Neutrophil (primary cell): ENCODE data around the gene OSBPL7.

Experiments used
- H3K27ac ChIP-seq: fragments of 200-600 bp; sonication (generic); 2 replicates; pipeline ENCODE4 v1.5.1; 2016; ENCODE audit warnings: mild to moderate bottlenecking, moderate library complexity
- H3K27me3 ChIP-seq: fragments of 200-600 bp; sonication (generic); 2 replicates; pipeline ENCODE4 v1.6.0; 2016; ENCODE audit warnings: mild to moderate bottlenecking
- H3K36me3 ChIP-seq: fragments of 200-600 bp; sonication (generic); 2 replicates; pipeline ENCODE4 v1.5.1; 2017
- H3K4me1 ChIP-seq, 2 experiments: fragments of 200-600 bp in 1 of 2; sonication (generic) in 1 of 2; 1 replicate in 1 of 2; 2 replicates in 1 of 2; pipeline versions ENCODE4 v1.5.1 to v1.6.1; 2013 to 2016; ENCODE audit warnings: low read depth in 1 of 2, low read length in 1 of 2, mild to moderate bottlenecking in 1 of 2, moderate library complexity in 1 of 2; ENCODE audit not compliant: control insufficient read depth in 1 of 2, insufficient read depth in 1 of 2
- H3K4me3 ChIP-seq, 2 experiments: fragments of 200-600 bp in 1 of 2; sonication (generic) in 1 of 2; 1 replicate in 1 of 2; 2 replicates in 1 of 2; pipeline ENCODE4 v1.5.1; 2013 to 2016; ENCODE audit warnings: low read depth in 1 of 2, low read length in 1 of 2, mild to moderate bottlenecking in 1 of 2, moderate library complexity in 1 of 2
- H3K9me3 ChIP-seq: fragments of 200-600 bp; sonication (generic); 2 replicates; pipeline ENCODE4 v1.5.1; 2016
- TF ChIP-seq, protein P1 (sequence below): fragments of 200-600 bp; sonication (generic); IDR thresholded peaks from 2 replicates; pipeline ENCODE4 v1.5.1; 2016; ENCODE audit warnings: antibody characterized with exemption

OSBPL7 gene

DNA sequence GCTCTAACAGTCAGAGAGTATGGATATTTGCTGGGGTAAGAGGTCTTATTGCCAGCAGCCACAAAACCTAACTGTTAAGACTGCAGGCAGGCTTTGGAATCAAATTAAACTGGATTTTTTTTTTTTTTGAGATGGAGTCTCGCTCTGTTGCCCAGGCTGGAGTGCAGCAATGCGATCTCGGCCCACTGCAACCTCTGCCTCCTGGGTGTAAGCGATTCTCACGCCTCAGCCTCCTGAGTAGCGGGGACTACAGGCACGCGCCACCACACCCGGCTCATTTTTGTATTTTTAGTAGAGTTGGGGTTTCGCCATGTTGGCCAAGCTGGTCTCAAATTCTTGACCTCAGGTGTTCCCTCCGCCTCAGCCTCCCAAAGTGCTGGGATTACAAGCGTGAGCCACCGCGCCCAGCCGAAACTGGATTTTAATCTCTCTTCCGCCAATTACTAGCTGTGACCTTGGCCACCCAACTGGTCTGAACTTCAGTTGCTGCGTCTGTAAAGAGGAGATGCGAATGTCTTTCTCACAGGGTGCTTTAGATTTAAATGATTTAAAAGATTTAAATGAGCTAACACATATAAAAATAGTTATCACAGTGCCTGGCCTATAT, 8.9 kb upstream of the OSBPL7 start:
- Histone ChIP-seq H3K4me3 (peak overlapping the region; percentile 74 to 91), H3K9me3 (no peaks in the 10 kb centered on the region), H3K36me3 (peaks cover 29% of the 10 kb centered on the region), H3K4me1 (peaks cover 21 to 22% of the 10 kb centered on the region in 2 experiments), H3K27ac (peak overlapping the region; percentile 89), H3K27me3 (no peaks in the 10 kb centered on the region)
- TF ChIP-seq, protein P1, sequence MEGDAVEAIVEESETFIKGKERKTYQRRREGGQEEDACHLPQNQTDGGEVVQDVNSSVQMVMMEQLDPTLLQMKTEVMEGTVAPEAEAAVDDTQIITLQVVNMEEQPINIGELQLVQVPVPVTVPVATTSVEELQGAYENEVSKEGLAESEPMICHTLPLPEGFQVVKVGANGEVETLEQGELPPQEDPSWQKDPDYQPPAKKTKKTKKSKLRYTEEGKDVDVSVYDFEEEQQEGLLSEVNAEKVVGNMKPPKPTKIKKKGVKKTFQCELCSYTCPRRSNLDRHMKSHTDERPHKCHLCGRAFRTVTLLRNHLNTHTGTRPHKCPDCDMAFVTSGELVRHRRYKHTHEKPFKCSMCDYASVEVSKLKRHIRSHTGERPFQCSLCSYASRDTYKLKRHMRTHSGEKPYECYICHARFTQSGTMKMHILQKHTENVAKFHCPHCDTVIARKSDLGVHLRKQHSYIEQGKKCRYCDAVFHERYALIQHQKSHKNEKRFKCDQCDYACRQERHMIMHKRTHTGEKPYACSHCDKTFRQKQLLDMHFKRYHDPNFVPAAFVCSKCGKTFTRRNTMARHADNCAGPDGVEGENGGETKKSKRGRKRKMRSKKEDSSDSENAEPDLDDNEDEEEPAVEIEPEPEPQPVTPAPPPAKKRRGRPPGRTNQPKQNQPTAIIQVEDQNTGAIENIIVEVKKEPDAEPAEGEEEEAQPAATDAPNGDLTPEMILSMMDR = no peak

DNA sequence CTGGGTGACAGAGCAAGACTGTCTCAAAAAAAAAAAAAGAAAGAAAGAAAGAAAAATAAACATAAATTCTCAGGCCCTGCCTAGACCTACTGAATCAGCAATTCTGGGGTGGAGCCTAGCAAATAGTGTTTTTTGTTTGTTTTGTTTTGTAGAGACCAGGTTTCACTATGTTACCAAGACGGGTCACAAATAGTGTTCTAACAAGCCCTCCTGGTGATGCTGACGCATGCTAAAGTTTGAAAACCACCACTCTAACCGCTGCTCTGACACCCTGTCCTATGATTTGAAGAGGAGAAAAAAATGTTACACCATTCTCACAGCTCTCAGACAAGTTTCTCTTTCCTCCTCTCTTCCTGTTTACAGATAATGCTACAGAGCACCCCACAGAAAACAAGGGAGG, 8.3 kb upstream of the OSBPL7 start:
- Histone ChIP-seq H3K36me3 (peaks cover 35% of the 10 kb centered on the region), H3K27me3 (no peaks in the 10 kb centered on the region), H3K9me3 (no peaks in the 10 kb centered on the region), H3K27ac (no peak overlapping the region), H3K4me1 (peaks cover 21 to 22% of the 10 kb centered on the region in 2 experiments), H3K4me3 (no peak overlapping the region)
- TF ChIP-seq, protein P1 = no peak

DNA sequence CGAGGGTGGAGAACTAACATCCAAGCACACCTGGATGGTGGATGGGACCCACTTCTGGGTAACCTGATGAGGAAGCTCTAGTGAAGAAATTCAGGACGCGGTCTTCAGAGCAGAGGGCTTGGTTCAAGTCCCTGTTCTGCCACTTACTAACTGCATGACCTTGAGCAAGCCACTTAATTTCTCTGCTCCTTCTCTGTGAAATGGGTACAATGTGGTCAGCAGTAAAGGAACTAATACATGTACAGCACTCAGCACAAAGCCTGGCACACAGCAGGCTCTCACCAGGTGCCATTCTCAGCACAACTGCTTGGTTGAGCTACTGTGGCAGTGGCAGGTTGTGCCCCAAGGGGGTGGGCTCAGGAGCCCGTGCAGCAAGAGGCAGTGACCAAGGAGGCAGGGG, 1.9 kb upstream of the OSBPL7 start:
- Histone ChIP-seq H3K9me3 (no peaks in the 10 kb centered on the region), H3K4me3 (no peak overlapping the region), H3K4me1 (peaks cover 13 to 25% of the 10 kb centered on the region in 2 experiments), H3K27ac (no peak overlapping the region), H3K36me3 (peaks cover 58% of the 10 kb centered on the region), H3K27me3 (no peaks in the 10 kb centered on the region)
- TF ChIP-seq, protein P1 = no peak

DNA sequence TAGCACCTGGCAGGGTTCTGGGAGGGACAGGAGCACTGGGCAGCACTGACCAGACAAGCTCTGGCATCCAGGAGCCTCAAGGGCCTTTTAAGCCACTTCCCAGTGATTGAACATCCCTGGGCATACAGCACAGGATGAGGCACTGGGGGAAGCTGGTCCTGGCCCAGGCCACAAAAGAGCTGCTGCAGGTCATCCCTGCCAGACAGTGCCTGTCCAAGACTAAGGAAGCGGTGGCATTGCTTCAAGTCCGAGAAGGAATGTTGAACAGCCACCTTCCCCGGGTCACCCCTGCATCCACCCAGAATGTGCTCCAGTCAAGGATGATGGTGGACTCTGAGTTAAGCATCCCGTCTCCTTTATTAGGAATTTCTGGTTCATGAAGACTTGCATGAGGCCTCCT, 1.2 kb upstream of the OSBPL7 start:
- Histone ChIP-seq H3K27ac (no peak overlapping the region), H3K36me3 (peaks cover 58% of the 10 kb centered on the region), H3K4me3 (no peak overlapping the region), H3K9me3 (no peaks in the 10 kb centered on the region), H3K4me1 (peaks cover 13 to 25% of the 10 kb centered on the region in 2 experiments), H3K27me3 (no peaks in the 10 kb centered on the region)
- TF ChIP-seq, protein P1 = no peak

DNA sequence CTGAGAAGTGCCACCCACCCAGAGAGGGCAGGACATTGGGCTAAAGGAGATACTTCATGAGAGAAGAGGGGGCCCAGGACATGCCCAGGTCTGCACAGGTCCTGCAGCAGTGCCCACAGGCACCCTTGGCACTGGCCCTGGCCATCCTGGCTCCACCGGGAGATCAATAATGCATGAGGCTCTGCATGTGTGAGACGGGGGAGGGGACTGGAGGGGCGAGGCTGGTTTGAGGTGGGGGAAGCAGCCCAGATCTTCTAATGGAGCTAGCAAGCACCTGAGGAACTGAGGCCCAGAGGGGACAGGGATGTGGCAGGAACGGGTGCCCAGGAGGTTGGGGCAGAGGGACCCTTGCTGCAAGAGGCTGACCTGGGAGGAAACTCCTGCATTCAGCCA, 567 bp downstream of the OSBPL7 start:
- Histone ChIP-seq H3K9me3 (no peaks in the 10 kb centered on the region), H3K36me3 (peaks cover 60% of the 10 kb centered on the region), H3K4me1 (peaks cover 13 to 25% of the 10 kb centered on the region in 2 experiments), H3K27me3 (no peaks in the 10 kb centered on the region), H3K4me3 (peak overlapping the region; percentile 41 to 54), H3K27ac (peak overlapping the region; percentile 56)
- TF ChIP-seq, protein P1 = no peak
